HCT116 (cell line): ENCODE measurements around the gene RGS12. TPM values are rescaled to one million over a fixed set of nuclear protein-coding genes. Genes with fewer than 3 reads are reported as not detected.

ENCODE experiments used
- ATAC-seq: fragments of 200-7000 bp; cut with Tn5 transposase; 2 replicates; pipeline ENCODE4 v1.9.1; 2020; ENCODE audit warnings: mild to moderate bottlenecking, moderate library complexity
- BruUV-seq: library from RNA; stranded (reverse); fragments of 400-500 nt; replicated peaks from 2 replicates; lab custom pipeline; 2021; lab: Mats Ljungman, UMichigan
- CTCF ChIA-PET: fragments of 300-600 bp; sonication (Branson Sonifier 250); formaldehyde crosslinking; loops from one replicate; lab custom pipeline; 2021; ENCODE audit warnings: antibody characterized with exemption; lab: Charles Lee
- POLR2A ChIA-PET: fragments of 300-600, 350-600 bp; sonication (Branson Sonifier 250); formaldehyde crosslinking; loops from one replicate; lab custom pipeline; 2021; ENCODE audit warnings: antibody characterized with exemption; lab: Charles Lee
- RAD21 ChIA-PET, 2 experiments: fragments of 300-600 bp; sonication (Branson Sonifier 250); formaldehyde crosslinking; loops; one replicate each; lab custom pipeline; 2023; ENCODE audit warnings: low total read pairs in 2 of 2; ENCODE audit not compliant: uncharacterized antibody in 2 of 2, unreplicated experiment in 2 of 2, low non-redundant PET in 1 of 2; lab: Charles Lee
- DNase-seq: peaks from one replicate; pipeline ENCODE4 v3.0.0-alpha.2; 2010; ENCODE audit warnings: low read depth, low spot score
- H2AFZ ChIP-seq: fragments of 200-600 bp; shearing (Covaris generic), sonication (generic); 2 replicates; pipeline ENCODE4 v1.6.1; 2017; ENCODE audit warnings: low read depth, mixed run types, mixed read lengths, antibody characterized with exemption, low read length; ENCODE audit not compliant: poor library complexity, severe bottlenecking
- H3K27ac ChIP-seq: 2 replicates; pipeline ENCODE4 v1.5.1; 2012; ENCODE audit warnings: low read depth, low read length
- H3K27me3 ChIP-seq: fragments of 200-600 bp; sonication (generic); 2 replicates; pipeline ENCODE4 v1.6.1; 2016; ENCODE audit warnings: mixed run types, low read length, mixed read lengths; ENCODE audit not compliant: insufficient read depth
- H3K36me3 ChIP-seq, 2 experiments: fragments of 200-500 bp in 1 of 2; fragments of 200-600 bp in 1 of 2; sonication (Bioruptor generic) in 1 of 2; sonication (generic) in 1 of 2; 2 replicates each; pipeline versions ENCODE4 v1.5.1 to v1.6.1; 2014 to 2016; ENCODE audit warnings: low read length in 2 of 2, inconsistent platforms in 1 of 2, mixed read lengths in 1 of 2, mixed run types in 1 of 2; ENCODE audit not compliant: insufficient read depth in 2 of 2, control insufficient read depth in 1 of 2
- H3K4me1 ChIP-seq, 2 experiments: fragments of 200-600 bp in 1 of 2; sonication (generic) in 1 of 2; 2 replicates each; pipeline versions ENCODE4 v1.5.1 to v1.6.1; 2012 to 2017; ENCODE audit warnings: low read length in 2 of 2, inconsistent platforms in 1 of 2, mild to moderate bottlenecking in 1 of 2, mixed read lengths in 1 of 2, mixed run types in 1 of 2, moderate library complexity in 1 of 2; ENCODE audit not compliant: insufficient read depth in 2 of 2, control insufficient read depth in 1 of 2
- H3K4me2 ChIP-seq: fragments of 200-600 bp; sonication (generic); 2 replicates; pipeline ENCODE4 v1.6.1; 2017; ENCODE audit warnings: mixed run types, low read length, mixed read lengths
- H3K4me3 ChIP-seq, 2 experiments: fragments of 200-600 bp in 1 of 2; sonication (generic) in 1 of 2; replicated peaks in 1 of 2; 2 replicates each; pipeline ENCODE4 v1.5.1; 2011 to 2016; ENCODE audit warnings: low read length in 2 of 2, control low read depth in 1 of 2, low read depth in 1 of 2, mild to moderate bottlenecking in 1 of 2, mixed read lengths in 1 of 2, mixed run types in 1 of 2
- H3K79me2 ChIP-seq: fragments of 200-600 bp; sonication (generic); 2 replicates; pipeline ENCODE4 v1.6.1; 2017; ENCODE audit warnings: mild to moderate bottlenecking, mixed run types, low read length, moderate library complexity, mixed read lengths; ENCODE audit not compliant: insufficient read depth
- H3K9ac ChIP-seq: fragments of 200-600 bp; sonication (generic); 2 replicates; pipeline ENCODE4 v1.6.1; 2016; ENCODE audit warnings: low read length, mixed read lengths
- H3K9me2 ChIP-seq: fragments of 200-600 bp; sonication (generic), shearing (Covaris generic); 2 replicates; pipeline ENCODE4 v1.6.1; 2017; ENCODE audit warnings: mixed run types, mild to moderate bottlenecking, moderate library complexity; ENCODE audit not compliant: insufficient read depth
- H3K9me3 ChIP-seq, 2 experiments: fragments of 200-500 bp in 1 of 2; fragments of 200-600 bp in 1 of 2; sonication (Bioruptor generic) in 1 of 2; sonication (generic) in 1 of 2; 2 replicates each; pipeline ENCODE4 v1.6.1; 2014 to 2017; ENCODE audit warnings: low read length in 2 of 2, mixed read lengths in 2 of 2, inconsistent platforms in 1 of 2, low read depth in 1 of 2, mild to moderate bottlenecking in 1 of 2, mixed run types in 1 of 2, moderate library complexity in 1 of 2; ENCODE audit not compliant: control insufficient read depth in 1 of 2, insufficient read depth in 1 of 2
- H4K20me1 ChIP-seq: fragments of 200-600 bp; sonication (generic), shearing (Covaris generic); 2 replicates; pipeline ENCODE4 v1.6.1; 2017; ENCODE audit warnings: mixed run types, mild to moderate bottlenecking, moderate library complexity; ENCODE audit not compliant: insufficient read depth
- CBX3 ChIP-seq: IDR thresholded peaks from 2 replicates; pipeline ENCODE4 v1.6.1; 2012; ENCODE audit warnings: low read depth
- EGR1 ChIP-seq: IDR thresholded peaks from 2 replicates; pipeline ENCODE4 v1.6.1; 2012; ENCODE audit warnings: low read depth
- ELF1 ChIP-seq: IDR thresholded peaks from 2 replicates; pipeline ENCODE4 v1.6.1; 2012; ENCODE audit warnings: low read depth, borderline replicate concordance
- EZH2 ChIP-seq: fragments of 200-600 bp; sonication (generic); IDR thresholded peaks from 2 replicates; pipeline ENCODE4 v1.6.1; 2017; ENCODE audit warnings: antibody characterized with exemption, mixed run types
- FOSL1 ChIP-seq: IDR thresholded peaks from 2 replicates; pipeline ENCODE4 v1.6.1; 2012; ENCODE audit warnings: low read depth
- JUND ChIP-seq: IDR thresholded peaks from 2 replicates; pipeline ENCODE4 v1.6.1; 2012
- MAX ChIP-seq: IDR thresholded peaks from 2 replicates; pipeline ENCODE4 v1.6.1; 2012
- SIN3A ChIP-seq: IDR thresholded peaks from 2 replicates; pipeline ENCODE4 v1.6.1; 2012; ENCODE audit warnings: low read depth
- SP1 ChIP-seq: IDR thresholded peaks from 2 replicates; pipeline ENCODE4 v1.6.1; 2012; ENCODE audit warnings: low read depth
- YY1 ChIP-seq: IDR thresholded peaks from 2 replicates; pipeline ENCODE4 v1.6.1; 2011; ENCODE audit warnings: low read length, low read depth, moderate library complexity, mild to moderate bottlenecking; ENCODE audit not compliant: insufficient replicate concordance; ENCODE audit errors: extremely low read depth
- ZBTB33 ChIP-seq: IDR thresholded peaks from 2 replicates; pipeline ENCODE4 v1.6.1; 2011; ENCODE audit warnings: mild to moderate bottlenecking, low read length, moderate library complexity; ENCODE audit not compliant: insufficient replicate concordance; ENCODE audit errors: extremely low read depth
- ZFX ChIP-seq: fragments of 450-650 bp; IDR thresholded peaks from 2 replicates; pipeline ENCODE4 v1.6.1; 2017
- intact Hi-C: fragments of 100-400 bp; cut with micrococcal nuclease; formaldehyde crosslinking; loops from 2 replicates; pipeline ENCODE4 v1.10.0; 2022
- total RNA-seq: library from RNA; stranded (reverse); gene quantifications from one replicate; pipeline ENCODE4 v1.2.1, GENCODE V29; 2021; ENCODE audit not compliant: unreplicated experiment
- TF ChIP-seq, protein P1 (sequence below), 3 experiments: fragments of 200-600 bp in 1 of 3; sonication (generic) in 1 of 3; IDR thresholded peaks in 2 of 3; conservative IDR thresholded peaks in 1 of 3; 2 replicates each; pipeline ENCODE4 v1.5.1; 2012 to 2017; ENCODE audit warnings: low read depth in 2 of 3, low read length in 2 of 3, antibody characterized with exemption in 1 of 3, borderline replicate concordance in 1 of 3, control low read depth in 1 of 3, mild to moderate bottlenecking in 1 of 3, mixed read lengths in 1 of 3, mixed run types in 1 of 3, moderate library complexity in 1 of 3; ENCODE audit not compliant: insufficient read depth in 1 of 3
- TF ChIP-seq, protein P2 (sequence below): IDR thresholded peaks from 2 replicates; pipeline ENCODE4 v1.6.1; 2012

RGS12 gene
- total RNA-seq, 1 experiment from 2014 or later: 22.2 TPM

GRCh38 chr4:3315566-3315965, 22.7 kb downstream of the RGS12 start:
- no peaks in the 10 kb centered on the region for H4K20me1 ChIP-seq
- H3K27ac ChIP-seq: no peak overlapping the region
- no peaks in the 10 kb centered on the region for H3K9me2 ChIP-seq
- H3K27me3 ChIP-seq: no peaks in the 10 kb centered on the region
- no peak for TF ChIP-seq YY1
- TF ChIP-seq, protein P1, sequence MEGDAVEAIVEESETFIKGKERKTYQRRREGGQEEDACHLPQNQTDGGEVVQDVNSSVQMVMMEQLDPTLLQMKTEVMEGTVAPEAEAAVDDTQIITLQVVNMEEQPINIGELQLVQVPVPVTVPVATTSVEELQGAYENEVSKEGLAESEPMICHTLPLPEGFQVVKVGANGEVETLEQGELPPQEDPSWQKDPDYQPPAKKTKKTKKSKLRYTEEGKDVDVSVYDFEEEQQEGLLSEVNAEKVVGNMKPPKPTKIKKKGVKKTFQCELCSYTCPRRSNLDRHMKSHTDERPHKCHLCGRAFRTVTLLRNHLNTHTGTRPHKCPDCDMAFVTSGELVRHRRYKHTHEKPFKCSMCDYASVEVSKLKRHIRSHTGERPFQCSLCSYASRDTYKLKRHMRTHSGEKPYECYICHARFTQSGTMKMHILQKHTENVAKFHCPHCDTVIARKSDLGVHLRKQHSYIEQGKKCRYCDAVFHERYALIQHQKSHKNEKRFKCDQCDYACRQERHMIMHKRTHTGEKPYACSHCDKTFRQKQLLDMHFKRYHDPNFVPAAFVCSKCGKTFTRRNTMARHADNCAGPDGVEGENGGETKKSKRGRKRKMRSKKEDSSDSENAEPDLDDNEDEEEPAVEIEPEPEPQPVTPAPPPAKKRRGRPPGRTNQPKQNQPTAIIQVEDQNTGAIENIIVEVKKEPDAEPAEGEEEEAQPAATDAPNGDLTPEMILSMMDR (IDR thresholded peaks at IDR 0.05 in 2 of 3, conservative IDR thresholded peaks at IDR 0.05 in 1 of 3; ENCODE audit: borderline replicate concordance in 1 of 3, insufficient read depth in 1 of 3, low read depth in 2 of 3, low read length in 2 of 3): no peak
- BruUV-seq: no TSS peak
- no peak overlapping the region for H2AFZ ChIP-seq
- H3K36me3 ChIP-seq: no peaks in the 10 kb centered on the region
- ATAC-seq (no peak), DNase-seq (no peak)
- ChIA-PET CTCF (no interaction called here), POLR2A (no interaction called here), RAD21 (no interaction called here)
- H3K9me3 ChIP-seq: no peaks in the 10 kb centered on the region
- H3K4me2 ChIP-seq: no peak overlapping the region
- H3K4me1 ChIP-seq: no peaks in the 10 kb centered on the region; a peak in 1 of 4 replicates
- no peak overlapping the region for H3K4me3 ChIP-seq
- H3K9ac ChIP-seq: no peak overlapping the region
- no peaks in the 10 kb centered on the region for H3K79me2 ChIP-seq
- intact Hi-C loops: no loop called here

DNA sequence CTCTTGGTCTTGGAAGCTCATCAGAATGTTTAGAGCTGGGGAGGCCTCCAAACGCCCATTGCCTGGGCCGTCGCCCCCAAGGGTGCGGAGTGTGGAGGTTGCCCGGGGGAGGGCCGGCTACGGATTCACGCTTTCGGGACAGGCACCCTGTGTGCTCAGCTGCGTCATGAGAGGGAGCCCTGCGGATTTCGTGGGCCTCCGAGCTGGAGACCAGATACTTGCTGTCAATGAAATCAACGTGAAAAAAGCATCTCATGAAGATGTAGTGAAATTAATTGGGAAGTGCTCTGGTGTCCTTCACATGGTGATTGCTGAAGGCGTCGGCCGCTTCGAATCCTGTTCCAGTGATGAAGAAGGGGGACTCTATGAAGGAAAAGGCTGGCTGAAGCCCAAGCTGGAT, 23.3 kb downstream of the RGS12 start:
- H3K9me2 ChIP-seq: no peaks in the 10 kb centered on the region
- no peak overlapping the region for H2AFZ ChIP-seq
- no peak overlapping the region for H3K4me3 ChIP-seq
- H3K79me2 ChIP-seq: no peaks in the 10 kb centered on the region
- BruUV-seq: no TSS peak
- H3K9ac ChIP-seq: no peak overlapping the region
- no peaks in the 10 kb centered on the region for H4K20me1 ChIP-seq
- no peaks in the 10 kb centered on the region for H3K9me3 ChIP-seq
- no peak for ATAC-seq
- H3K4me1 ChIP-seq: no peaks in the 10 kb centered on the region; a peak in 1 of 4 replicates
- ChIA-PET RAD21 (no interaction called here), CTCF (no interaction called here), POLR2A (no interaction called here)
- H3K27ac ChIP-seq: no peak overlapping the region
- H3K4me2 ChIP-seq: no peak overlapping the region
- H3K27me3 ChIP-seq: no peaks in the 10 kb centered on the region
- no peak for DNase-seq
- no peaks in the 10 kb centered on the region for H3K36me3 ChIP-seq
- intact Hi-C loops: no loop called here
- TF ChIP-seq SP1: no peak
- no peak for TF ChIP-seq SIN3A
- TF ChIP-seq YY1: no peak
- TF ChIP-seq, protein P1 (IDR thresholded peaks at IDR 0.05 in 2 of 3, conservative IDR thresholded peaks at IDR 0.05 in 1 of 3; ENCODE audit: borderline replicate concordance in 1 of 3, insufficient read depth in 1 of 3, low read depth in 2 of 3, low read length in 2 of 3): no peak
- TF ChIP-seq ZBTB33: no peak
- no peak for TF ChIP-seq EZH2
- TF ChIP-seq, protein P2, sequence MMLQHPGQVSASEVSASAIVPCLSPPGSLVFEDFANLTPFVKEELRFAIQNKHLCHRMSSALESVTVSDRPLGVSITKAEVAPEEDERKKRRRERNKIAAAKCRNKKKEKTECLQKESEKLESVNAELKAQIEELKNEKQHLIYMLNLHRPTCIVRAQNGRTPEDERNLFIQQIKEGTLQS: no peak
- no peak for TF ChIP-seq EGR1
- TF ChIP-seq MAX: no peak
- TF ChIP-seq FOSL1: no peak
- TF ChIP-seq CBX3: no peak
- no peak for TF ChIP-seq JUND
- no peak for TF ChIP-seq ZFX
- TF ChIP-seq ELF1: no peak
